B cell (primary cell): ENCODE measurements around the gene FZD1.

Source experiments
- CTCF ChIP-seq: fragments of 200-600 bp; IDR thresholded peaks from one replicate; pipeline ENCODE4 v1.8.0; 2022; ENCODE audit warnings: antibody characterized with exemption, mild to moderate bottlenecking
- EZH2 ChIP-seq: IDR thresholded peaks from 2 replicates; pipeline ENCODE4 v1.6.1; 2012; ENCODE audit warnings: borderline replicate concordance, low read depth, mild to moderate bottlenecking, moderate library complexity, low read length; ENCODE audit not compliant: insufficient read depth, poor library complexity, severe bottlenecking

- no peak for TF ChIP-seq CTCF
- no peak for TF ChIP-seq EZH2
Measured at GRCh38 chr7:91247500-91247899, 16.7 kb upstream of the FZD1 start.
